Hematopoietic multipotent progenitor cell (in vitro differentiated cells): ENCODE results near the gene CENPM. TPM values are rescaled to one million over a fixed set of nuclear protein-coding genes. Genes with fewer than 3 reads are reported as not detected.
A peak's percentile ranks its signal among the peaks of the same experiment; 100 is the strongest.

ENCODE experiments used
- DNase-seq, 3 donors: peaks; one replicate each; pipeline ENCODE4 v3.0.0-alpha.2; 2011 to 2015; ENCODE audit warnings: low read depth in 2 of 3, low spot score in 2 of 3
- total RNA-seq: library from RNA; depleted of rRNA; stranded (reverse); fragments of >200 nt; gene quantifications from one replicate; pipeline ENCODE4 v1.2.3, GENCODE V29; 2012

The CENPM gene, protein sequence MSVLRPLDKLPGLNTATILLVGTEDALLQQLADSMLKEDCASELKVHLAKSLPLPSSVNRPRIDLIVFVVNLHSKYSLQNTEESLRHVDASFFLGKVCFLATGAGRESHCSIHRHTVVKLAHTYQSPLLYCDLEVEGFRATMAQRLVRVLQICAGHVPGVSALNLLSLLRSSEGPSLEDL
- total RNA-seq: 19.9 TPM

DNA sequence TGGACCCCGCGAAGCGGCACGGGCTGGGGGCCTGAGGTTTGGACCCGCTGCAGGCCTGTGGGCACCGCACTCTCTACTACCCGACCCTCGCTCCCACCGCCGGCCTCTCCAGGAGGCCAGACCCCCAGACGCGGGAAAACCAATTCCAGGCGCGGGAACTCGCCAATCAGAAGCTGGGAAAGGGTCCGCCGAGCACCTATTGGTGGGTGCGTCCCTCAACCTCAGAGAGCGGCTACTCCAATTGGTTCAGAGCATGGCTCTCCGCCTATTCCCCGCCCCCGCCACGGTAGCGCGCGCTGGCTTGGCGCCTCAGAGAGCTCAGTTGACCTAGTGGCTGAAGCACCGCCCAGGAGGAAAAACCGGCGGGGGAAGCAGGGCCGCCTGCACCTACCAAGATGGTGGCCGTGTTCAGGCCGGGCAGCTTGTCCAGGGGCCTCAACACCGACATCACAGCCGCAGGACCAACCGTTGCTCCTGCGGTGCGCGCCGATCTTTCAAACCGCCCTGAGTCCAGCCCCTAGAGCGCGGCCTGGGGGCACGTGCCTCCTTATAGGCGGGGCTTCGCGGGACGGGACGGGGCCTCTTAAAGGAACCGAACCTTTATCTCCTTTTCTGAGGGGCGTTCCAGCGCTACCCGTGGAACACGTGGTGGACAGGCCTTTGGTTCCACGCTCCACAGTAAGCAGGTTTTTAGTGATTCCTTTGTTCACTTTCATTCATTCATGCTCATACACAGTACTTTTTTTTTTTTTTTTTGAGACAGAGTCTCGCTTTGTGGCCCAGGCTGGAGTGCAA is at the start of gene CENPM:
CENPM (minus strand) TSS at position 524 of the 795 bp plus-strand sequence; CDS start at position 448, 76 bp downstream.
- DNase-seq: peak; percentile 70 to 94 (median 89)

DNA sequence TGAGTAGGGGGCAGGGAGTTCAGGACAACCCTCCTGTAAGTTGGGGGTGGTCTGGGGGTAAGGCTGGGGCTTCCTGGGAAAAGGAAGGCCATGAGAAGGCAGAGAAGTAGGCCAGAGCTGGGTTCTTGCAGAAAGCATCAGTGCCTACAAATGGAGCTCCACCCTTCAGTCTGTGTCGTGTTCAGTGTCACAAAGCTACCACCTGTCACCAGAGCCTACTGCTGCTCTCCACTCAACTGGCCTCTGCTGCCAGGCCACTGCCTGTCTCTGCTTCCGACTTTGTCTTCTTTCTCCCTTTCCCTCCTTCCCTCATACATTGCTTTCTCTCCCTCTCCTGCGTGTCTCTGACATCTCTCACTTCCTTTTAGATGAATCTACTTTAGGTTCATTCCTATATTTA is 48.3 kb upstream of the CENPM start:
- DNase-seq: no peak

DNA sequence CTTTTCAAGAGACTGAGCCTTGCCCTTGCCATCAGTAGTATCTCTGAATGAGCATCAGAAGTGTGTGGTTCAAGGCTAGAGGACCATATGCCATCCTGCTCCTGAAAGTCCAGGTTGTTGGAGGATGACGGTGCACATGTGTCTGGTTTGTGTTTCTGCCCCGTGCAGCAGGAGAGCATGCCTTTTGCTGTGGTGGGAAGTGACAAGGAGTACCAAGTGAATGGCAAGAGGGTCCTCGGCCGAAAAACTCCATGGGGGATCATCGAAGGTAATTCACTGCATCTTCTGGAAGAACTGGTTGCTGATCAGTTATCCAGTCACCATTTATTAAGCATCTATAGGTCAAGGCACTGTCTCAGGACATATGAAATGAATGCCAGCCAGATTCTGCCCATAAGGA is 45.5 kb upstream of the CENPM start:
- DNase-seq: no peak

DNA sequence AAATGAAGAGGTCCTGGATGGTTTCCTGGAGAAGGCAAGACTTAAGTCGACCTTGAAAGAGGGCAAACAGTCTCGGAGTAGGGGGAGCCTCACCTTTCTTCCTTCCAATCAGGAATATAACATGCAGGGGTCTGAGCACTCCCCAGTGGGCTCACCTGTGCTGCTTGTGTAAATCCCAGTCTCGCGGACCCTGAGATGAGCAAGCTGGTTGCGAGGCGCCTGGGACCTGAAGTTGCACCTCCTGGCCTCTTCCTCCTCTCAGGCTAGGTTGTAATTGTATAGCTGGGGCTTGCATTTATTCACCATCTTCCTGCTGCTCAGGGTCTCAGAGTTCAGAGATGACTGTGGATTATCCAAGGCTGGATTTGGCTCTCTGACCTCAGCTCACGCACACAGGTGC is 44.2 kb upstream of the CENPM start:
- DNase-seq: no peak

DNA sequence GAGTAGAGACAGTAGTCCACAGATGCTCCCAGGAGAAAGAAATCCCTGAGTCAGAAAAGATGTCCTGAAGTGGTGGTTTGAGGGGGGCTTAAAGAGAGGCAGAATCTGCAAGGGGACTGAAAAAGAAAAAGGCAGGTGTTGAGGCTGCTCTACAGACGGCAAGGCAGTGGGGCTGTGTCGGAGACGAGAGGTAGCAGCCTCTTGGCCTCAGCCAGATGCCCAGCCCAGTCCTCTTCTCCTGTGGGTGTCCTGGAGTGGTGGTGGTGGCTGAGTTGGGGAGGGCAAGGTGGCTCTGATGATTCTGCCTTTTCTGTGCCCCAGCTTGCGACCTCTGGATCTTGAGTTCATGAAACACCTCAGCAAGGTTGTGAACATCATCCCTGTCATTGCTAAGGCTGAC is 42.3 kb upstream of the CENPM start:
- DNase-seq: no peak

DNA sequence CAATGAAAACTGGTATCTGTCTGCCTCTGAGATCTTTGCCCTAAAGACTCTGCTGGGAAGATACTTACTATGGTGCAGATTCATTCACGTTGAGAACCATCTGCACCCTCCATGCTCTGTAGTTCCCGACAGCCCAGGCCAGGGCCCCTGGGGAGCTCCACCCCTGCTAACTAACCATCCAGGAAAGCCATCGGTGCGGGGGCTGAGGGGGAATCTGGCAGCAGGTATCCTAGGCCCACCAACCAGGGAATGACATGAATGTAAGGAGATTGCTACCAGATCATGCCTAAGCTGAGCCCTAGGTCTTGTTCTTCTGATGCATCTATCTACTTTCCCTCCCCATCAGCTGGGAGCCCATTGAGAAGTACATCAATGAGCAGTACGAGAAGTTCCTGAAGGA is 40.3 kb upstream of the CENPM start:
- DNase-seq: no peak

DNA sequence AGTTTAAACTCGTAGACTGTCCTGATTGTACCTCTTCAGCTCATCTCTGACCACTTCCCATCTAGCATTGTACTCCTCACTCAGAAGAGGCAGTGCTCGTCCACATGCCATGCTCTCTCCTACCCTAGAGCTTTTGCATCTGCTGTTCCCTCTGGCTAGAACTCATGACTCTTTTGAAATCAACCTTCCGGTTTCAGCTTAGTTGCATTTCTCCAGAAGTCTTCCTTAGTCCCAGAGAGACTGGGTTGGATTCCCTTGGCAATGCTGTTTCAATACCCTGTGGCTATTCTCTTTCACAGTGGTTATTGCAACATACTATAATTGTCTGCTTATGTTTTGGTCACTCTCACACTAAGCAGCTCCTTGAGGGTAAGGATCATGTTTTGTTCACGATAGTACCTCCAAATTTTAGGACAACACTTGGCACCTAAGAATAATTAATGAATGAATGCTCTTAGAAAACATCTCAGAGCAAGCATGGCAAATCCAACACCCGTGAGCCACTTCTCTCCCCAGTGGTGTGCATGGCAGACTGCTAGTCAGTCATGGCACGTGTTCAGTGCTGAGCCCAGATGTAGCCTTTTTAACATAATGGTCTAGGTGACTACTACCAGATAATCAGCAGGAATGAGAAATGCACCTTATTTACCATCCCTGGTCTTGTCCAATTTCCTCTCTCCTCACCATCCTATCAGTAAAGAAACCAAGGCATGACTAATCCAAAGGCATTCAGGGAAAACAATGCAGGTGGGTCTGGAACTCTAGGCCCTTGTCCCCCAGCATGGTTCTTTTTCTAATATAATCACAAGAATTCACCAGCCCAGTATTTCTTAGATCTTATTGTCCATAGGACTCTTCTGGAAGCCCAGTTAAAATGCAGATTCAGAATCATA is 36.8 kb upstream of the CENPM start:
- no peak for DNase-seq

DNA sequence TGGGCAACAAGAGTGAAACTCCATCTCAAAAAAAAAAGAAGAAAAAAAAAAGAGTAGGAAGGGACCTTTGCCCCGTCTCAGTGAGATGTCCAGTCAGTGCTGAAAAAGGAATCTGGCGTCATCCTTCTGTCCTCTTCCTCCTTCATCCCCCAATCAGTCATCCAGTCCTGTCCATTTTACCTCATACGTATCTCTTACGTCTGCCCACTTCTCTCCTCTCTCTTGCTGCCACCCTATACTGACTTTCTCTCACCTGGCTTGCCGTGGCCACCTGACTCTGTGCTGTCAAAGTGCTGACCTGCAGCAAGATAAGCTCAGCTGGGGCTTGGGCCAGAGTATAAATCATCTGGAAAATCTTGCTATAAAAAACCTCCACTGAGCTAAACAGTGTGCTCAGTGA is 35.9 kb upstream of the CENPM start:
- DNase-seq: no peak

DNA sequence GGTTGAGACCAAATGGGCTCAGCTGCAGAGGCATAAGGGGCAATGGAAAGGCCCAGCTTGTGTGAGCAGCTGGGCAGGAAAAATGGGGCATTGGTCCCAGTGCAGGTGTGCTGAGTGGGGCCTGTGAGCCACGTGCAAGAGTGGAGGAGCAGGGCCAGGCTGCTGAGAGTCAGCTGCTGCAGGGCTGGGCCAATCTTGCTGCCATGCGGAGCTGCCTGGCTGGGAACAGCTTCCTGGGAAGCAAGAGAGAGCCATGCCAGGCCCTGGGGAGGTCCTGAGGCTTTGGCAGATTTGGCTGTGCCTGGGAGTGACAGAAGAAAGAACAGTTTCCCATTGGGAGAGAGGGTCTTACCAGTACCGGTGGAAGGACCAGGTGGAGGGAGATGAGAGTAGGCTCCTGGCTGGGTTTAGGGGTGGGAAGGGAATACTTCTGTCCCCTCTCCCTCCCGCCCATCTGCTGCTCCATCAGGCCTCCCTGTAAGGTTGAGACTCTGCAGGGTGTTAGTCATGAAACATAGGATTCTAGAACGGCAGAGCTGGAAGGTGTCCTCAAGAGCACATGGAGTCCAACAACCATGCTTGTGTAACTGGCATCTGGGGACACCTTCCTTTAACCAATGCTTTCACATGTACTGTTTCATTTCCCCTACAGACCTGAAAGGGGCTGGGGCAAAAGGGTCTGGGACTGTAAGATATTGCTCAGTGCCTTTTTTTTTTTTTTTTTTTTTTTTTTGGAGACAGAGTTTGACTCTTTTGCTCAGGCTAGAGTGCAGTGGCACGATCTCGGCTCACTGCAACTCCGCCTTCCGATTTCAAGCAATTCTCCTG is 32.7 kb upstream of the CENPM start:
- no peak for DNase-seq

DNA sequence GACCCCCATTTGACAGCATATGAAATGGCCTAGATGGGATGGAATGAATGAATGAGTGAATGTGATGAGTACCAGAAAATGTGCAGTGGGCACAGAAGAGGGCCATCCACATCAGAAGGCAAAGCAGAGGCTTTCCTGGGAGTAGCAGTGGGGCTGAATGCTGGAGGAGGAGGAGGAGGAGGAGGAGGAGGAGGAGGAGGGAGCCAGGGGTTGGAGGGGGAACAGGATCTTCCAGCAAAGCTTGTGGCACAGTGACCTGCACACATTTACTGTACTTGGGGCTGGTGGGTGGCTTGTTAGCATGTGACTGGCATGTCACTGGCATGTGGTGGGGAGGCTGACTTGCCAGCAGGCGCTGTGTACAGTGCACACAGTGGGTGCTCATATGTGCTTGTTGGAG is 31.8 kb upstream of the CENPM start:
- no peak for DNase-seq

DNA sequence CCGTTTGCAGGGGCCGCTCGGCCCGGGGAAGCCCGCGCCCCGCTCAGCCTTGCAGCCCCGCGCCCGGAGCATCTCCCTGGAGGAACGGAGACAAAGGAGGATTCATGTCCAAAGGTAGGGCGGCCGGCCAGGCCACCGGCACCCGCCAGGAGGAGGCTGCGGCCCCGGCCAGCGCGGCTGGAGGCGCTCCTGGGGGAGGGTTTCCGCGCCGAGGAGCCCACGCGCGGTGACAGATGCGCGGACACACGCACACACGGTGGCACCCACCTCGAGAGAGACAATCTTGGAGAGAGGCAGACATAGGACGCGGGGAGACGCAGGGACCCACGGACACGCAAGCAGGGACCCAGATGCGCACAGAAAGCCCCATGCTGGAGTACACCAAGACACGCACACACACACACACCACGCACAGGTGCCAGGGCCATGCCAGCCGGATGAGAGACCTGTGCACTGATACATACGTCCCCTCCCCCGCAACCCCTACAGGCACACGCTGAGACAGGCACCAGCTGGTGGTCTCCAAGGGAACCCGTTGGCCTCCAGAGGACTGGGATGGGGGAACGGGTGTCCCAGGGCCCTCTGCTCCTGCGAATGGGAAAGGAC is 30.1 kb upstream of the CENPM start:
- no peak for DNase-seq

DNA sequence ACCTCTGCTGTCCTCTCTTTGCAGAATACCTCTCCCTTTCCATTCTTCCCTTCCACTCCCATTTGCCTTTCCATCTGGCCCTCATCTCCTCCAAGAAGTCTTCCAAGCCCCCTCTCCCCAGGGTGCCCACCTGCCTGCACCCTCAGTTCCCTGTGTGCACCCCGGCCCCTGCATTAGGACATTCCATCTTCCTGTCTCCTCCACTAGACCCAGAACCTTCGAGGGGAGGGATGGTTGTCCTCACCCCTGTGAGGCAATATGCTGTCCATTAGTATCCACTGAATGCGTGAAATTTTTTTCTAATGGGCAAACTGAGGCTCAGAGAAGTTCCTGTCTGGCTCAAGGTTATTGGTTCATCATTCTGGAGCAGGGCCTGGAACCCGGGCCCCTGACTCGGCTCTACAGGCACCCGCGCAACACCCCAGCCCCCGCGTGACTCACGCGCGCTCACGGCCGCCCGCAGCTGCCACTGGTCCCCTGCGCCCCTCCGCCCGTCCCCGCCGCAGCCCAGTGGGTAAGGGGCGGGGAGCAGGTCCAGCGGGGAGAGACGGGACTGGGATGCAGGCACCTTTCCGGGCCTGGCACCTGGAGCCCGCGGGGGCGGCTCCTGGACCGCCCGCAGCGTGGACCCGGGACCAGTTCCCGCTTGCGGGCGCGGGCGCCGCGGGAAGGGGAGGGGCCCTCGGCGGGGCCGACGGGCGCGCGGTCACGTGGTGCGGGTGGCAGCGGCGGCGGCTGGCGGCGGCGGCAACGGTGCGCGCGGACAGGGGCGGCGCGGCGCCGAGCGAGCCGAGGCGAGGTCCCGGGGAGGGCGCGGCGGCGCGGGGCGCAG is 29.3 kb upstream of the CENPM start:
- peak in 2 of 3 donors; percentile 37 to 56 for DNase-seq

DNA sequence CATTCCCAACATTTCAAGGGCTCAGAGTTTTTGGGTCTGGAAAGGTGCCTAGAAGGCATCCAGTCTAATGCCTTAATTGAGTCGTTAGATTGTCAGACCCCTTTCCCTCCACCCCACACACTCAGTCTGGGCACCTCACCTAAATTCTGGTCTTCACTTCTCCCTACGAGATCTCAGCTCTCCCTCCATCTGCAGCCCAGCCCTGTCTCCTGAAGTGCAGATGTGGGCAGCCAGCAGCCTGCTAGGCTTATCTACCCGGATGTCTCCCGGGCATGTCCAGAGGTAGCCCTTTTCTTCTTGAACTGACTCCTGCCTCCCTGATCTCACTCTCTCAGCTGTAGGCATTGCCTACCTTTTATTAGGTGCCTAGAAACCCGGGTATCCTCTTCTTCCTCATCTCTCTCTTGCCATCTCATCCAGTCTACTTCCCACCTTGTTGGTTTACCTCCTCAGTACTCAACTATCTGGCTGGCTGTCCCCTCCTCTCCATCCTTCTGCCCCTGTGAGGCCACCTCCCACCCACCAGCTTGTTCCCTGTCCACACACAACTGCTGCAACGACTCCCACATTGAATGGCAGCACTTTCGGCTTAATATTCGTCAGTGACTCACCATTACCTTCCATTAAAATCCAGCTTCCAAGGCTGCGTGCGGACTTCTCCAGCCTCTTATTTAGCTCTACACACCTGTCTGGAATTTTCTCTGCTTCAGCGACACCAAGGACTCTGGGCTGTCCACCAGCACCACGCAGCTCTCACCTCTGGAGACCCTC is 28.5 kb upstream of the CENPM start:
- DNase-seq: no peak

DNA sequence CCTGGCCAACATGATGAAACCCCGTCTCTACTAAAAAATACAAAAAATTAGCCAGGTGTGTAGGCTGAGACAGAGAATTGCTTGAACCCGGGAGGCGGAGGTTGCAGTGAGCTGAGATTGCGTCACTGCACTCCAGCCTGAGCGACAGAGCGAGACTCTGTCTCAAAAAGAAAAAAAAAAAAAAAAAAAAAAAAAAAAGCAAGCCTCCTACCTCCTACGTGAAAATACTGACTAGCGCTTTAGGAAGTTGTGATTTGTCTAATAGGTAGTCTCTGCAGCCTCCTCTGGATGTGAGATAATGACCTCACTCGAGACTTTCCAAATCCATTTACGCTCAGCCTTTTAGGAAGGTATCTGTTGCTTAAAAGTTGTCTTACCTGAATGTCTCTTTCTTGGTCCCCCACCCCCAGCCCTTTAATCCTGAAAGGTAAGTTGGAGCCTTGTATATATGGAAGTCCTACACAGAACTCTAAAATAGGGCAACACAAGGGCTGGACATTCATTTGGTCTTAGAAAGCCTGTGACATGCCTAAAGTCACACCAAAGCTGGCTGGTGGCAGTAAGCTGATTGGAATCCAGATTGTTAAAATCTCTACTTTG is 27.8 kb upstream of the CENPM start:
- DNase-seq: no peak

DNA sequence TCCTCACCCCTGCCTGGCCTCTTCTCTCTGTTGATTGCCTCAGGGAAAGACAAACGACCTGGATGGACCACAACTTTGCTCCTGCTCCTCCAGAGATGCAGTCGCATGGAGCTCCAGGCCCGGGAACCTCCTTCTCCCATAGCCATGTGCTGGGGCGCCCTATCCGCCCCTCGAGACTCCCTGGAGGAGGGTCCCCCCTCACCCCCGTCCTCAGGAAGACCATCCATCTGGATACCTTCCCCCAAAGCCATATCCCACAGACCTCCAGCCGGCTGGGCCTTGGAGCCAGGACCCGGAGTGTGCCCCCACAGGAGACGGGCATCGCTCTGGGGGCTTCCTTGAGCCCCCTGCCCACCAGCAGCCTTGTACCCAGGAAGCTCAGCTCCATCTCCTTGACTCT is 24.5 kb upstream of the CENPM start:
- DNase-seq: no peak

DNA sequence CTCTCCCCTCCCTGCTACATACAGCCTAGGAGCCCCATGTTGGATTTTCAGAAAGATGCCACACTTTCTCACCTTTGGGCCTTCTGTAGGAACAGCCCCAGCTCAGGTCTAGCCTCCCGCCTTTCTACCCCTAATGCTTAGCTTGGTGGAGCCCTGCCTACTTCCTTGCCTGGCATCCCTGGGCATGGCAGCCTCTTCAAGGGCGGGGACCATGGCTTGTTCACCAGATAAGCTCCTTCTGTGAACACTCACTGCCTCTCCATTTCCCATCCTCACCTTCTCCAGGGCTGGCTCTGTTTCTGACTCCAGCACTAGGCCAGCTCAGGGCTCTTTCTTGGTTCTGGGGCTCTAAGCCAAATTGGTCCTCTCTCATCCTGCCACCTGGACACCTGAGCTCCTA is 23.6 kb upstream of the CENPM start:
- DNase-seq: no peak

DNA sequence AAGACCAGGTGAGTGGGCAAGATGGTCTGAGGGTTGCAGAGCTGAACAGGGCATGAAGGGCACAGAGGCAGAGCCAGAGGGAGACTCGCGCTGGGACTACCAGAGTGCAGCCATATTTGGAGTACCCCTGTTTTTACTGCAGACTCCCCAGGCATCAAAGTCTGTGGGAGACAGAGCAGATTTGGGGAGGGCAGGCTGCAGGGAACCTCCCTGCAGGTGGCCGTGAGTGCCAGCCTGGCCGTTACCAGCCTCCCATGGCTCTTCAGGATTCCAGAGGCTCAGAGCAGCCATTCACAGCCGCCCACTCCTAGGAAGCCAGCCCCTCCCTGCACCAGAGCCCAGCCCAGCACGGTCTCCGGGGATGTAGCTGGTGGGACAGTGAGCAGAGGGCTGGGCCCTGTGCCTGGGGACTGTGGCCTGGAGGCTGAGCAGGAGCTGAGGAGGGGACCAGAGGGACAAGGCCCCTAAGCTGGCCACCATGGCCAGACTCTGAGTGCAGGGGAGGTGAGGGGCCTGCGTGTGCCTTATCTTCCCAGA is 22.2 kb upstream of the CENPM start, which contains the start of gene SEPTIN3:
SEPTIN3 (plus strand) TSS at position 334 of the 537 bp plus-strand sequence. CDS start 2,050 bp downstream, outside the sequence.
- no peak for DNase-seq

DNA sequence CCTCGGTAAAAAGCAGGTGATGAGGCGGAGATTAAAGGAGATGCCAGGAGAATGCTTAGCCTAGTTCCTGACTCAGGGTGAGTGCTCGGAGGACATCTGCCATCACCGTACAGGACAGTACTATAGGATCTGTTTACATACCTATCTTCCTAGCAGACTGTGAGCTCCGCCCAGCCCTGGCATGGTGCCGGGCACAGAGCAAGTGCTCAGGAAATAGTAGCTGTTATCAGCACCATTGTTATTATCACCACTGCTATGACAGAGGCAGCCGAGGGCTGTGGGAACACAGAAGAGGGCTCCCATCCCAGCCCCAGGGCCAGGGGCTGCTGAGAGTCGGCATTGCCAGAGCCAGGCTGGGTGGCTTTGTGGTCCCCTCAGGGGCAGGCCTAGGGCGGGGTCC is 21.6 kb upstream of the CENPM start:
- peak in 1 of 3 donors; percentile 24 for DNase-seq
